Fibroblast of skin of right quadriceps (primary cell): ENCODE results near the gene TXNRD2.
A peak's percentile ranks its signal among the peaks of the same experiment; 100 is the strongest.
"Not testable (repeated sequence)": the region's sequence is repeated elsewhere in the genome, so short reads cannot be mapped to it uniquely, and the experiment has no call there.

ENCODE experiments used
- DNase-seq: peaks from one replicate; pipeline ENCODE4 v3.0.0-alpha.2; 2013

Gene TXNRD2

GRCh38 chr22:19943082-19944026 is 1.7 kb upstream of the TXNRD2 start:
- peak; percentile 94 for DNase-seq

DNA sequence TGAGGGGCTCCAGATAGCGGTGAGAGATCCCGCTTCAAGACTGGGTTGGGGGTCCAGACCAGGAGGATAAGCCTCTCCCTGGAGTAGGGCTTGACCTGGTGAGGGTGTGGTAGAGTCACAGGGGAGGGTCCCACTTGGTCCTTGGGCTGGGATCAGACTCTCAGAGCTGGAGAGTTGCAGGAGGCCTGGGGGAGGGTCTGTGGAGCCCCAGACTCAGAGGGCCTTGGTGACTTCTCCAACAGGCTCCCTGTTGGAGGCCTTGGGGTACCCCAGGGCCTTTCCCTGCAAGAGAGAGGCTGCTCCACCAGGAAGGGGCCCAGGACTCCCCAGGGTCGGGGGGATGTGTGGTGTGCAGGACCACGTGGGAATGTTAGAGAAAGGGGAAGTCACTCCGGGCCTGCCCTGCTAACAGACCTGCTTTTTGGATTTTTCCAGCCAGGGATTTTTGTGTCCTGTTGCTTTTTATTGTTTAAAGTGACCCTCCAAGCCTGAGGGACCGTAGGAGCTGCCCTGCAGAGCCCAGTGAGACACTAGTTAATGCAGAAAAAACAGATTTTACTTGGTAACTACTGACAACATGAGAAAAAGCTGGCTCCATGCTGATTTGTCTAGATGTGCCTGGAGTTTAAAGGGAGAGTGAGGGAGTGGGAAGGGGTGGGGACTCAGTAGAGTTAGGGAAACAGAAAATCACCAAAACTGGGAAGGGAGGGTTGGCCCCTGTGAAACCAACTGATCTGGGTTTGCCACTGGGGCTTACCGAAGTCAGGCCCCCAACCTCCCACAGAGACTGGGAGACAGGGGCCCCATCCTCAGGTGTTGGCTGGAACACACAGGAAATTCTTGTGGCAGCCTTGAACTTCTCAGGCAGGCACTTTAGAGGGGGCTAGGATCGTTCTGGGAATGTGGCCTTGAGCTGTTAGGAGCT is 801 bp upstream of the TXNRD2 start:
- DNase-seq, result peak; percentile 76

DNA sequence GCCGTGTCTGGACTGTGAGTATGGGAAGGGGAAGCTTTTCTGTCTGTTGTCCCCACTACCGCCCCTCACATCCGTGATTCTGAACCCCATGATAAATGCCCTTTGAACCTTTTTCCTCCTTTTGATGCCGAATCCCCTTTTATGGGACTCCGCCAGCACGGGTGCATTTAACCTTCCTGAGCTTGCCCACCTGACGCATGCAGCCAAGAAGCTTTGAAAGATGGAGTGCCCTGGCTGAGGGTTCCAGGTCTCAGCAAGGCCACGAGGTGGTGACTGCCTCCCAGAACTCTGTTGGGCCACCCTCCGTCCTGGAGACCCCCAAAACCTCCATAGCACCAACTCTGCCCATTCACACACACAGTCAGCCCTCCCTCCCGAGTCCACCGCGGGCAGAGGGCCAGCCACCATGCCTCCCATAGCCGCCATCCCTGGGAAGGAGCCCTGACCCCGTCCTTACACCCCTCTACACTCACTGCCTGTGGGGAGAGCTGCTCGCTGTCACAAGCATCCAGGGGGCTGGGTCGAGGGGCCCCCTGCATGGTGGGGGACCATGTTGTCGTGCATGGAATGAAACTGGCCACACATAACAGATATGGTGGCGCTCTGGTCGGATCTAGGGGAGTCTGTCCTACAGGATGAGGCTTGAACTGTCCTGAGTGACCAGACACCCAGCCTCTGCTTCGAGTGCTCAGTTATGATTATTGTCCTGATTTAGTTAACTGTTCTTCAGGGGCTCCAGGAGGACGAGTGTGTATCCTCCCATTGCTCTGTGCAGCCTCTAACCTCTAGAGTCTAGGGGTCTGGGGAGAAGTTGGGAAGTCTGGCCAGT is 868 bp downstream of the TXNRD2 start:
- DNase-seq, result no peak

DNA sequence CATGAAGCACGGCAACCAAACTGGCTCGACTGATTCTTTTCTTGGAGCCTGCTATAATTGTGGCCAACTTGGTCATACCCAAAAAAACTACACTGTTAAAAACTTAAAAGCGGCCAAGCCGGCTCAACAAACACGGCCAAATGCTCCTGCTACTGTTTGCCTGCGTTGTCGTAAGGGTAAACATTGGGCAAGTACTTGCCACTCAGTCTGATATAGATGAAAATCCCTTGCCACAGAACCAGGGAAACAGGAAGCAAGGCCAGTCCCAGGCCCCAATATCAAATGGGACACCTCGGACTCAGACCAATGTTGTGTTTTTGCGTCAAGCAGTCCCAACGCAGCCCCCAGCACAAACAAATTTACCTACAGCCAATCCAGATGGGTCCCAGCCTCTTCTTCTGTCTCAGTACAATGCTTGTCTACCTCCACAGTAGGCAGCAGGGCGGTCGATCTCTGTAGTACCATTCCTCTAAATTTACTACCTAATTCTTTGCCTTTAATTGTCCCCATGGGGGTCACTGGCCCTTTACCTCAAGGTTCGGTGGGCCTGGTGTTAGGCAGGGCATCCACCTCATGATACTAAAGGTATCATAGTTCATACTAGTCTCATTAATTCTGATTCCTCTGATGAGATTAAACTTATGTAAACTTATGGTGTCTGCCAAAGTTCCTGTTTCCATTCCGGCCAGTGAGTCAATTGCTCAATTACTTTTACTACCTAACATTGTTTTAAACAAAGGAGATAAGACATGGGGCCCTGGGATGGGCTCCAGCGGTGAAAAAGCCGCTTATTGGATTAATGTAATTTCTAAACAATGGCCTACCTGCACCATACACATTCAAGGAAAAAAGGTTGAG is 3.8 kb downstream of the TXNRD2 start:
- DNase-seq, result no peak

- no peak for DNase-seq
Observed at GRCh38 chr22:19936513-19936912, 5.1 kb downstream of the TXNRD2 start.

GRCh38 chr22:19935123-19935718 is 6.4 kb downstream of the TXNRD2 start:
- DNase-seq, result not testable (repeated sequence)

DNA sequence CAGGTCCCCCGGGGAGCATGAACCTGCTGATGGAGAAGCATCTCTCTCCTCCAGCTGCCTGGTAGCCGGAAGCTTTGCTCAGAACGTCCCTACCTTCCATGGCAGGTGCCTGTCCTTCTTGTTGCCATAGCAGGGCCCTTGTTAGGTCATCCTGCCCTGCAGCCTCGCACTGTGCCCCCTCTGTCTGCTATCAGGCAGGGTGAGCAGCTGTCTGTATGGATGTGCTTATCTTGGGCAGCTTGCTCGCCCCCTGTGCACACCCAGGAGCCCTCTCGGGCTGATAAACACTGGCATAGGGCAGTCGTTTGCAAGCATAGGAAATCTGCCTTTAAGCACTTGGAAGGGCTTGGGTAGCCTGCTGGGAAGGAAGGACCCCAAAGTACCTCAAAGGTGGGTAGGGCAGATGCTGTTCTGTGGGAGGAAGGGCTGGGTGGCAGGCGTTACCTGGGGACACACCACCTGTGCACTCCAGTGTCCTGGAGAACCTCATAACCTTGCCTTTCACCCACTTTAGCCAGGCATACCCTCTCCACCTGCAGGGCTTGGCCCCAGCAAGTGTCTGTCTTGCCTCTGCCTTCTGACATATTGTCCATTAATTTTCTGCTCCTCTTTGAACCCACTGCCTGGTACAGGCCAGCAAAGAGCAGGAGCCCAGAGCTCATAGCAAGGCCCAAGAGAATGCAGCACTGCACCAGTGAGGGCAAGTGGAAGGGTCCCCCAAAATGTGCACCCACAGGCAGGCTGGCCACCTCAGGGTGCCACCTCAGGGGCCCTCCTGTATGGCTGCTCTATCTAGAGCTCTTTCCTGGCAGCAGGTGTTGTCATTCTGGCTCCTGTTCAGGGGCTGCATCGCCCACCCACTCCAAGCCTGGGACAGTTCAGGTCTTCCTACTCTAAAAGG is 8.0 kb downstream of the TXNRD2 start:
- no peak for DNase-seq

- DNase-seq, result no peak
Observed at GRCh38 chr22:19932367-19933206, 9.0 kb downstream of the TXNRD2 start.

DNA sequence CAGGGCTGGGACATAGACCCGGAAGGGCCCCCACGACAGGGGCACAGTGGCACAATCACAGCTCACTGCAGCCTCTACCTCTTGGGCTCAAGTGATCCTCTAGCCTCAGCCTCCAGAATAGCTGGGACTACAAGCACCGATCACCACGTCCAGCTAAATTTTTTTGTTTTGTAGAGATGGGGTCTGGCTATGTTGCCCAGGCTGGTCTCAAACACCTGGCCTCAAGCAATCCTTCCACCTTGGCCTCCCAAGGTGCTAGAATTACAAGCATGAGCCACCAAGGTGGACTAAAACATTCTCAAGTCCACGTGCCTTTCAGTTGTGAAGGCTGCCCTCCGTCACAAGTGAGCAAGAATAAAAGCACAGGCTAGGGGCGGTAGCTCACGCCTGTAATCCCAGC is 10.1 kb downstream of the TXNRD2 start:
- DNase-seq, result no peak

DNA sequence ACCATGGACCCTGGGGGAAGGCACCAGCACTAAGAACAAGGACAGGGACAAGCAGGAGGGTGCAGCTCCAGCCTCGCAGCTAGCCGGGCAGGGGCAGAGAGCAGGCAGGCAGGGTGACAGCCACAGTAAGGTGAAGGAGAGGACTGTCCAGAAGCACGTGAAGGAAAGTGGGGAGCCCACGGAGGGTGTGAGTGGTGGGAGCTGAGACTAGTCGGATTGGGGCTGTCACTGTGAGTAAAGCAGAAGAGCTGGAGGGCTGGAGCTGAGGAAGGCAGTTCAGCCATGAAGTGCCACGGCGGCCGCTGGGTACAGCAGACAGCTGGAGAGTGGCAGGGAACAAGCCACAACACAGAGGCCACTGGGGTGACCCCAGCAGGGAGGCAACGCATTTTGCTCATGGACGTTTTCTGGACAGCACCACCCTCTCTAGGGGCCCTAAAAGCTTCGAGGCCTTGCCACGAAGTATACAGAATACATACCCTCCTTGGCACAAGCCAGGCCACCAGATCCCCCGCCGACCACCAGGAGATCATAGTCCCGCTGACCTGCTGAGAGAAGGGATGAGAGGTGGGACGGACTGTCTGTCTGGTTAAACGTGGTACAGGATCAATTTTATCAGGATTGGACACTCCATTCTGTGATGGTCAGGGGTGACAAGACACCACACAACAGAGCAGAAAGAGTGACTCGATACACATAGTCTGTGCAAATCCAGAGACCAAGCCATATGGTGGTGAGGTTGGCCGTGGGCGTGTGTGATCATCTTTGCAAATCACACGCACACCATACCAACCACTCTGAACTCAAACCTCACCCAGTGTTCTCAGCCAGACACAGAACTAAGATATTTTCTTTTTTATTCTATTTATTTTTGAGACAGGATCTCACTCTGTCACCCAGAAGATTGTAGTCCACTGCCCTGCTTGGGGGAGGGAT is 10.8 kb downstream of the TXNRD2 start:
- no peak for DNase-seq

DNA sequence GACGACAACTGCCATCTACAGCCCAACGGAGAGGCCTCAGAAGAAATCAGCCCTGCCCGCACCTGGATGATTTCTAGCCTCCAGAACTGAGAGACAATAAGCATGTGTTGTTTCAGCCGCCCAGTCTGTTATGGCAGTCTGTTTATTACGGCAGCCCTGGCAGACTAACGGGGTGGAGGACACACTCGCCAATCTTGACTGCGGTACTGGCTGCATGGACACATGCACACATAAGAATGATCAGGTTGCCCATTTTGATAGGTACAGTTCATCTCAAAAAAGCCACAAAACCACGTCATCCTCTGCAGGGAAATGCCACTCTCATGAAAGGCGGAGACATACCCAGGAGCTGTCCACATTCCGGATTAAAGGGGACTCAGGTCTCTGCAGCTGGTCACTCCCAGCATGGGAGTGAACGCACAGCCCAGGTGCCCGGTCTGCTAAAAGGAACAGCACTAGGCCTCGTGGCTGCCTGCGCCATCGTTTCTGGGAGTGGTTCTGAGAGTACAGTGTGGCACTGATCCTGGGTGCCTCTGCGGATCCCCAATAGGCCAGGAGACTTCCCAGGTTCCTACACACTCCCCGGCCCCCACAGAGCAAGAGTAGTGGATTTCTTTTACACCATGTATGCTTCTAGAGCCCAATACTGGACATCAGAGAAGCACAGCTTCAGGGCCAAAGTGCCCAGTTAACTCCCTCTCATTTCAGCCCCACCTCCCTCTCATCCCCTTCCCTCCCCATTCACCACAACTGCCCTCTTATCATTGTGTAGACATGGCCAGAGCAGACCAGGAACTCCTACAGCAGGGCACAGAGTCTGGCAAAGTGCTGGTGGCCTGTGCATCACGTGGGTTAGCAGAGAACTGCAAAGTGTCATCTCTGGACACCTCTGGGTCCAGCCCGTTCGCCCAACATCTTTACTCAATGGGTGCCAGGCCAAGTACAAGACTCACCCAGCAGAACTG is 11.8 kb downstream of the TXNRD2 start:
- DNase-seq, result no peak

DNA sequence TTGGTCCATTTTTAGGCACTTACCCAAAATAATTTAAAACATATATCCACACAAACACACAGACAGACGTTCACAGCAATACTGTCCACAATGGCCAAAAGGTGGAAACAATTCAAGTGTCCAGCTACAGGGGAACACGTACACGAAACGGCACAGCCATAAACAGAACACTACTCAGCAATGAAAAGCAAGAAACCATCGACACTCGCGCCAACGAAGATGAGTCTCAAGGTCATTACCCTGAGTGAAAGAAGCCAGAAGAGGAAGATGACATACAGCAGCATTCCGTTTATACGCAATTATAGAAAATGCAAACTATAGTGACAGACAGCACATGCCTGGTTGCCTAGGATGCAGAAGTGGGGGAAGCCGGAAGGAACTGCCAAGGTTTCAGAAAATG is 13.4 kb downstream of the TXNRD2 start:
- DNase-seq, result no peak

DNA sequence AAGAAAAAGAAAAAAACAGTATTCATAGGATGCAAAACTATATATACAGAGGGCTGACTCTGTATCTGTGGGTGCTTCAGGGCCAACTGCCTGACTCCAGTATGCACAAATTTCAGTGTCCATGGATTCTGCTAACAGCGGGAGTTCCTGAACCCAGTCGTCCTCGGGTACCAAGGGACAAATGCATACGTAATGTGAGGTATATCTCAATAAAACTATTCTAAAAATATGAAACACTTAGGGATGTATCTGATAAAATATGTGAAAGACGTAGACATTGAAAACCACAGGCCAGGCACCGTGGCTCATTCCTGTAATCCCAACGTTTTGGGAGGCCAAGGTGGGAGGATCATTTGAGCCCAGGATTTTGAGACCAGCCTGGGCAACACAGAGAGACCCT is 13.9 kb downstream of the TXNRD2 start:
- no peak for DNase-seq

GRCh38 chr22:19926028-19926427 is 15.6 kb downstream of the TXNRD2 start:
- DNase-seq, result not testable (repeated sequence)

DNA sequence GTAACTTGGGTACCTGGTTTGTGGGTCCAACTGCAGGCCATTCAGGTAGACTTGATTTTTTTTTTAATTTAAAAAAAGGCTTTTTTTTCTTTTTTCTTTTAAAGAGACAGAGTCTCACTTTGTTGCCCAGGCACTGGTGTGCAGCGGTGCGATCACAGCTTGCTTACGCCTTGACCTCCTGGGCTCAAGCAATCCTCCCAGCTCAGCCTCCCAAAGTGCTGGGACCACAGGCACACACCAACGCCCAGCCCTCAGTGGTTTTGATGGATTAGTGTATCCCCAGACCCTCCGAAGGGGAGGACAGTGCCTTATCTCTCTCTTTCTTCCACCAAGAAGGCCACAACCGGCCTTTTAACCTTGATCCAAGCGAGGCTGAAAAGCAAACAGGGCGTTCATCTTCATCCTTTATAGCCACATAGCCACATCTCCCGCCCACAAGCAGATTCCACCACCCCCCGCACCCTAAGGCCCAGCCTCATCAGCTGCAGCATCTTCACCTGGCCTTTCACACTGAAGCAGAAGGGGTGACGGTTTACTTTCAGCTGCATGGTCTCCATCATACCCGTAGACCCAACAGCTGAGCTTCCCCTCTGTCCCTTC is 17.6 kb downstream of the TXNRD2 start:
- no peak for DNase-seq

- no peak for DNase-seq
Observed at GRCh38 chr22:19921544-19922081, 20.0 kb downstream of the TXNRD2 start.
